Cardiac muscle cell (in vitro differentiated cells and primary cell): ENCODE data around the gene CFTR. TPM values are rescaled to one million over a fixed set of nuclear protein-coding genes. Genes with fewer than 3 reads are reported as not detected.
A peak's percentile ranks its signal among the peaks of the same experiment; 100 is the strongest.

Source experiments
- DNase-seq, 2 donors: peaks; one replicate each; pipeline versions ENCODE4 v3.0.0 to v3.0.0-alpha.2; 2010 to 2017; ENCODE audit warnings: low read depth in 1 of 2, low spot score in 1 of 2
- H3K27ac ChIP-seq: fragments of 200-600 bp; sonication (generic); 2 replicates; pipeline ENCODE4 v1.5.1; 2016
- H3K27me3 ChIP-seq: fragments of 200-600 bp; sonication (generic); 2 replicates; pipeline ENCODE4 v1.6.0; 2016; ENCODE audit warnings: control low read depth
- H3K36me3 ChIP-seq: fragments of 200-600 bp; sonication (generic); 2 replicates; pipeline ENCODE4 v1.5.1; 2016; ENCODE audit warnings: control low read depth
- H3K4me1 ChIP-seq: fragments of 200-600 bp; sonication (generic); 2 replicates; pipeline ENCODE4 v1.8.1; 2017; ENCODE audit warnings: low read depth, mild to moderate bottlenecking, mixed run types
- H3K4me3 ChIP-seq: fragments of 200-600 bp; sonication (generic); 2 replicates; pipeline ENCODE4 v1.5.1; 2016; ENCODE audit warnings: mild to moderate bottlenecking
- H3K9me3 ChIP-seq: fragments of 200-600 bp; sonication (generic); 2 replicates; pipeline ENCODE4 v1.5.1; 2017; ENCODE audit warnings: low read depth, mild to moderate bottlenecking, control low read depth
- polyA plus RNA-seq: library from polyadenylated mRNA; unstranded; fragments of >200 nt; fragmentation: Nextera tagmentation; extraction: Ambion mirVana; gene quantifications from 2 replicates; pipeline ENCODE4 v1.2.1, GENCODE V29; 2016
- total RNA-seq: library from RNA; depleted of rRNA; stranded (reverse); fragments of >200 nt; gene quantifications from 2 replicates; pipeline ENCODE4 v1.2.3, GENCODE V29; 2016
- TF ChIP-seq, protein P1 (sequence below): IDR thresholded peaks from 2 replicates; pipeline ENCODE4 v1.5.1; 2012; ENCODE audit warnings: low read depth, mild to moderate bottlenecking, low read length

The CFTR gene
- total RNA-seq (12.0 and 13.3 TPM in 2 replicates), polyA plus RNA-seq (8.8 and 14.1 TPM in 2 replicates)

DNA sequence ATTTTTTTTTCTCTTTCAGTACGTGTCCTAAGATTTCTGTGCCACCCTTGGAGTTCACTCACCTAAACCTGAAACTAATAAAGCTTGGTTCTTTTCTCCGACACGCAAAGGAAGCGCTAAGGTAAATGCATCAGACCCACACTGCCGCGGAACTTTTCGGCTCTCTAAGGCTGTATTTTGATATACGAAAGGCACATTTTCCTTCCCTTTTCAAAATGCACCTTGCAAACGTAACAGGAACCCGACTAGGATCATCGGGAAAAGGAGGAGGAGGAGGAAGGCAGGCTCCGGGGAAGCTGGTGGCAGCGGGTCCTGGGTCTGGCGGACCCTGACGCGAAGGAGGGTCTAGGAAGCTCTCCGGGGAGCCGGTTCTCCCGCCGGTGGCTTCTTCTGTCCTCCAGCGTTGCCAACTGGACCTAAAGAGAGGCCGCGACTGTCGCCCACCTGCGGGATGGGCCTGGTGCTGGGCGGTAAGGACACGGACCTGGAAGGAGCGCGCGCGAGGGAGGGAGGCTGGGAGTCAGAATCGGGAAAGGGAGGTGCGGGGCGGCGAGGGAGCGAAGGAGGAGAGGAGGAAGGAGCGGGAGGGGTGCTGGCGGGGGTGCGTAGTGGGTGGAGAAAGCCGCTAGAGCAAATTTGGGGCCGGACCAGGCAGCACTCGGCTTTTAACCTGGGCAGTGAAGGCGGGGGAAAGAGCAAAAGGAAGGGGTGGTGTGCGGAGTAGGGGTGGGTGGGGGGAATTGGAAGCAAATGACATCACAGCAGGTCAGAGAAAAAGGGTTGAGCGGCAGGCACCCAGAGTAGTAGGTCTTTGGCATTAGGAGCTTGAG is at the start of gene CFTR:
Gene CFTR (plus strand): TSS at position 801 of the 830 bp plus-strand sequence. CDS start 70 bp downstream, outside the sequence.
- Histone ChIP-seq H3K4me1 (peaks cover 5% of the 10 kb centered on the region), H3K27ac (no peak within 1 kb of the TSS), H3K4me3 (peak within 1 kb of the TSS; percentile 34), H3K27me3 (peaks cover 52% of the 10 kb centered on the region), H3K36me3 (no peaks in the 10 kb centered on the region), H3K9me3 (no peaks in the 10 kb centered on the region)
- DNase-seq: peak in 1 of 2 donors; percentile 39
- TF ChIP-seq, protein P1, sequence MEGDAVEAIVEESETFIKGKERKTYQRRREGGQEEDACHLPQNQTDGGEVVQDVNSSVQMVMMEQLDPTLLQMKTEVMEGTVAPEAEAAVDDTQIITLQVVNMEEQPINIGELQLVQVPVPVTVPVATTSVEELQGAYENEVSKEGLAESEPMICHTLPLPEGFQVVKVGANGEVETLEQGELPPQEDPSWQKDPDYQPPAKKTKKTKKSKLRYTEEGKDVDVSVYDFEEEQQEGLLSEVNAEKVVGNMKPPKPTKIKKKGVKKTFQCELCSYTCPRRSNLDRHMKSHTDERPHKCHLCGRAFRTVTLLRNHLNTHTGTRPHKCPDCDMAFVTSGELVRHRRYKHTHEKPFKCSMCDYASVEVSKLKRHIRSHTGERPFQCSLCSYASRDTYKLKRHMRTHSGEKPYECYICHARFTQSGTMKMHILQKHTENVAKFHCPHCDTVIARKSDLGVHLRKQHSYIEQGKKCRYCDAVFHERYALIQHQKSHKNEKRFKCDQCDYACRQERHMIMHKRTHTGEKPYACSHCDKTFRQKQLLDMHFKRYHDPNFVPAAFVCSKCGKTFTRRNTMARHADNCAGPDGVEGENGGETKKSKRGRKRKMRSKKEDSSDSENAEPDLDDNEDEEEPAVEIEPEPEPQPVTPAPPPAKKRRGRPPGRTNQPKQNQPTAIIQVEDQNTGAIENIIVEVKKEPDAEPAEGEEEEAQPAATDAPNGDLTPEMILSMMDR: no peak

DNA sequence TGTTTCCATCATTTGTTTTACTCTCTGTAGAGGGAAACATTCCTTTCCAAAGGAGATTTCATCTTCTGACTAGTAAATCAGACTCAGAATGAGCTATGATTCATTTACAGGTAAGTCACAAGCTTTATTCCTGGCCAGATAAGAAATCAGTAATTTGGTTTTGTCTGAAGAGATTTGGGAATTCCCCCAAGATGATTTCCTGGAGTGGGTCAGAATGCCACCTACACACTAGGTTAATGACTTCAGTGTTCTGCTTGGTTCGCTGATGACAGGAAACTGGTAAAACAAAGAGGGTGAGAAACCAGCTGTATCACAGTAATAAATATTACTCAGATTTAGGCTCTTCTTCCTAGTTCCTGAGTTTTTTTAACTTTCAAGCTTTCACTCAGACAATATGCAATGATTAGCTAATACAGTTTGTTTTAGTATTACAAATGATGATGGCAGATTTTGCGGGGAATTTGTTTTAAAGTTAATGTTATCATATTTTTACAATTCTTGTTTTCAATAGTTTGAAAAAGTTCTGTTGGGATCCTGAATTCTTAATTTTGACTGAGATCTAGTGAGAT is 44.3 kb upstream of the CFTR start:
- TF ChIP-seq, protein P1: no peak
- Histone ChIP-seq H3K4me3 (no peak overlapping the region), H3K27ac (no peak overlapping the region)

DNA sequence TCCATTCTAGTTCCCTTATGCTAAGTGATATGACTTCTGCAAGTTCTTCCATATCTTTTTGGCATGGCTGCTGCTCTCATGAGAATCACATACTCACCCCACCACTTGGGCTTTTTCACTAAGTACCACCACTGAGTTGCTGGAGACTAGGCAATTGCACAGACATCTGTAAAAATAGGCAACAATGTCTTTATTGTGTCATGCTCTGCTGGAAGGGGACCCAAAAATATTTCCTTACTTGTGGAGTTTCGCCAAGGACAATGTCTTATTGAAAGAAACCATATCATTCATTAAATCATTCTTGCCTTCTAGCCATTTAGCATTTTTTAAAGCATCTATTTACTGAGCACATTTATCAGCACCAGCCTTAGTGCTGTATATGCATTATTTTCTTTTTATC is 35.2 kb upstream of the CFTR start:
- H3K9me3 ChIP-seq: no peaks in the 10 kb centered on the region
- H3K4me1 ChIP-seq: no peaks in the 10 kb centered on the region
- TF ChIP-seq, protein P1: no peak
- no peak for DNase-seq
- no peak overlapping the region for H3K27ac ChIP-seq
- no peaks in the 10 kb centered on the region for H3K36me3 ChIP-seq
- no peaks in the 10 kb centered on the region for H3K27me3 ChIP-seq
- no peak overlapping the region for H3K4me3 ChIP-seq

More for the DNA sequence above, 44.3 kb upstream of the CFTR start:
- H3K27me3 ChIP-seq: no peaks in the 10 kb centered on the region
- H3K36me3 ChIP-seq: no peaks in the 10 kb centered on the region
- H3K4me1 ChIP-seq: no peaks in the 10 kb centered on the region
- no peak for DNase-seq
- no peaks in the 10 kb centered on the region for H3K9me3 ChIP-seq

DNA sequence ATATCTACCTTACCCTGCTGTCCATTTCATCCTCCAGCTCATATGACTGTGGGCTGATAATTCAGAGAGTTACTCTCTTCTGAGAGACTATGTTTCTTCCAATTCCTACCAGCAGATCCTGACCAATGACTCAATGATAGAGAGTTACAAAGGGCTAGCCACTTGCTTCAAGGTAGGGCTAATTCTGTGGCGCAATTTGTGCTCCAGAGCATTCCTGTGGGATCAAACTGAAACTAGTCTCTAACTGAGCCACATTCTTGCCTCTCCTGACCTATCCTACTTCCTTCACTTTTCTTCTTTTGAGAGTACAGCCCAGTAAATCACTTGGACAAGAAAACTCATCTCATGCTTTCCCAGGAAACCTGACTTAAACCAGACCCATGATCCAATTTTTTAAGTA is 34.6 kb upstream of the CFTR start:
- TF ChIP-seq, protein P1: no peak
- no peak overlapping the region for H3K4me3 ChIP-seq
- H3K4me1 ChIP-seq: no peaks in the 10 kb centered on the region
- no peaks in the 10 kb centered on the region for H3K27me3 ChIP-seq
- no peak for DNase-seq
- H3K27ac ChIP-seq: no peak overlapping the region
- H3K36me3 ChIP-seq: no peaks in the 10 kb centered on the region
- H3K9me3 ChIP-seq: no peaks in the 10 kb centered on the region

DNA sequence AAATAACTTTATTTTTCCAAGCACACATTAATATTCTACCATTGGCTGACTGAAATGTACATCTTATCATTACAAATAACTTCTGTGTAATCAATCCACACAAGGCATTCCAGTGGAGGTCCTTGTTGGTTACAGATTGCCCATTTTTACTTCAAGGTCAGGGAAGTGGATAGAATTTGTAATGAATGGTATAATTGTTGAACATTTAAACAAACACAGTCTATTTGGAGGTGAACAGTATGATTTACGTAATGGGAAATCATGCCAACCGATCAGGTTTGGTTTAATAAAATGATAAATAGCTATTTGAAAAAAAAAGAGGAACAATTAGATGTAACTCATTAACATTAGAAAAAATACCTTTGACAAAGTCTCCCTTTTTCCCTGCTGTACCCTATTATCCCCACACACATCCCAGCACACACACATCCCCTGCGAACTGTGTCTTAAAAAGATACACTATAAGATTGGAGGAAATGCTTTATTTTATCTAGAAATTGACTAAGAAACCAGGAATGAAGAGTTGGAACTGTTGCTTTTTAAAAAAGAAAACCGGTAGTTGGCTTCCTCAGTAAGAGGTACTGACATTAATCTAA is 33.5 kb upstream of the CFTR start:
- H3K27me3 ChIP-seq: no peaks in the 10 kb centered on the region
- H3K9me3 ChIP-seq: no peaks in the 10 kb centered on the region
- DNase-seq: no peak
- TF ChIP-seq, protein P1: no peak
- H3K4me3 ChIP-seq: no peak overlapping the region
- H3K27ac ChIP-seq: no peak overlapping the region
- no peaks in the 10 kb centered on the region for H3K4me1 ChIP-seq
- no peaks in the 10 kb centered on the region for H3K36me3 ChIP-seq
